ENCODE data around the gene PRTN3. TPM values are rescaled to one million over a fixed set of nuclear protein-coding genes. Genes with fewer than 3 reads are reported as not detected.

PRTN3 gene
- total RNA-seq, 2 donors from 2014 or later: not detected

- no peak overlapping the region for H3K4me3 Mint-ChIP-seq
- Histone ChIP-seq H3K4me1 (ENCODE audit: control insufficient read depth, insufficient read depth, low read length) (no peaks in the 10 kb centered on the region), H3K9ac (ENCODE audit: extremely low read depth, low read length, poor library complexity, severe bottlenecking) (no peak overlapping the region), H3K27me3 (ENCODE audit: control insufficient read depth, insufficient read depth, low read length, poor library complexity, severe bottlenecking) (peaks cover 16% of the 10 kb centered on the region), H3K4me3 (ENCODE audit: low read length) (no peak overlapping the region), H3K27ac (ENCODE audit: low read depth, low read length) (no peak overlapping the region), H3K36me3 (ENCODE audit: control insufficient read depth, insufficient read depth, low read length) (no peaks in the 10 kb centered on the region), H3K9me3 (ENCODE audit: control insufficient read depth, low read length) (no peaks in the 10 kb centered on the region)
- TF ChIP-seq CTCF (conservative IDR thresholded peaks at IDR 0.05): no peak
- DNase-seq: no peak
- 85 to 95% methylated on average over 8 to 12 of the region's 12 CpGs for WGBS, 2 experiments (ENCODE audit: insufficient coverage in 1 of 2, insufficient read length in 1 of 2)
- H3K4me1 Mint-ChIP-seq: no peaks in the 10 kb centered on the region
- H3K27ac Mint-ChIP-seq: no peak overlapping the region
- H3K9me3 Mint-ChIP-seq: no peaks in the 10 kb centered on the region
- H3K27me3 Mint-ChIP-seq (ENCODE audit: insufficient read depth): peaks cover 23% of the 10 kb centered on the region
- no peaks in the 10 kb centered on the region for H3K36me3 Mint-ChIP-seq (ENCODE audit: low read depth)
Observed at GRCh38 chr19:855142-855541, 14.3 kb downstream of the PRTN3 start.

- no peak overlapping the region for H3K27ac Mint-ChIP-seq
- no peak for TF ChIP-seq CTCF (conservative IDR thresholded peaks at IDR 0.05)
- no peak for DNase-seq
- no peaks in the 10 kb centered on the region for H3K9me3 Mint-ChIP-seq
- no peaks in the 10 kb centered on the region for H3K4me1 Mint-ChIP-seq
- 85 to 86% methylated on average over 24 to 40 of the region's 40 CpGs for WGBS, 2 experiments (ENCODE audit: insufficient coverage in 1 of 2, insufficient read length in 1 of 2)
- H3K4me1 ChIP-seq (ENCODE audit: control insufficient read depth, insufficient read depth, low read length): no peaks in the 10 kb centered on the region
- H3K36me3 Mint-ChIP-seq (ENCODE audit: low read depth): no peaks in the 10 kb centered on the region
- H3K9me3 ChIP-seq (ENCODE audit: control insufficient read depth, low read length): no peaks in the 10 kb centered on the region
- H3K9ac ChIP-seq (ENCODE audit: extremely low read depth, low read length, poor library complexity, severe bottlenecking): no peak overlapping the region
- H3K36me3 ChIP-seq (ENCODE audit: control insufficient read depth, insufficient read depth, low read length): no peaks in the 10 kb centered on the region
- peaks cover 26% of the 10 kb centered on the region for H3K27me3 Mint-ChIP-seq (ENCODE audit: insufficient read depth)
- no peak overlapping the region for H3K4me3 Mint-ChIP-seq
- H3K4me3 ChIP-seq (ENCODE audit: low read length): no peak overlapping the region
- H3K27ac ChIP-seq (ENCODE audit: low read depth, low read length): no peak overlapping the region
- peaks cover 21% of the 10 kb centered on the region for H3K27me3 ChIP-seq (ENCODE audit: control insufficient read depth, insufficient read depth, low read length, poor library complexity, severe bottlenecking)
Observed at GRCh38 chr19:855566-856120, 14.8 kb downstream of the PRTN3 start.

GRCh38 chr19:858284-858683 lies 17.5 kb downstream of the PRTN3 start:
- H3K27ac ChIP-seq (ENCODE audit: low read depth, low read length): no peak overlapping the region
- H3K9me3 ChIP-seq (ENCODE audit: control insufficient read depth, low read length): no peaks in the 10 kb centered on the region
- H3K27me3 Mint-ChIP-seq (ENCODE audit: insufficient read depth): peaks cover 40% of the 10 kb centered on the region
- H3K4me1 ChIP-seq (ENCODE audit: control insufficient read depth, insufficient read depth, low read length): no peaks in the 10 kb centered on the region
- H3K4me1 Mint-ChIP-seq: no peaks in the 10 kb centered on the region
- H3K9ac ChIP-seq (ENCODE audit: extremely low read depth, low read length, poor library complexity, severe bottlenecking): no peak overlapping the region
- H3K27ac Mint-ChIP-seq: no peak overlapping the region
- H3K36me3 Mint-ChIP-seq (ENCODE audit: low read depth): no peaks in the 10 kb centered on the region
- H3K36me3 ChIP-seq (ENCODE audit: control insufficient read depth, insufficient read depth, low read length): no peaks in the 10 kb centered on the region
- peaks cover 25% of the 10 kb centered on the region for H3K27me3 ChIP-seq (ENCODE audit: control insufficient read depth, insufficient read depth, low read length, poor library complexity, severe bottlenecking)
- no peaks in the 10 kb centered on the region for H3K9me3 Mint-ChIP-seq
- 61 to 81% methylated on average over 3 to 9 of the region's 9 CpGs for WGBS, 2 experiments (ENCODE audit: insufficient coverage in 1 of 2, insufficient read length in 1 of 2)
- no peak for TF ChIP-seq CTCF (conservative IDR thresholded peaks at IDR 0.05)
- no peak for DNase-seq
- no peak overlapping the region for H3K4me3 Mint-ChIP-seq
- H3K4me3 ChIP-seq (ENCODE audit: low read length): no peak overlapping the region
